Measurements from ENCODE around the gene BANF2.
A peak's percentile ranks its signal among the peaks of the same experiment; 100 is the strongest.

BANF2 gene

GRCh38 chr20:17664025-17664633, 35.6 kb upstream of the BANF2 start:
- DNase-seq, result no peak

DNA sequence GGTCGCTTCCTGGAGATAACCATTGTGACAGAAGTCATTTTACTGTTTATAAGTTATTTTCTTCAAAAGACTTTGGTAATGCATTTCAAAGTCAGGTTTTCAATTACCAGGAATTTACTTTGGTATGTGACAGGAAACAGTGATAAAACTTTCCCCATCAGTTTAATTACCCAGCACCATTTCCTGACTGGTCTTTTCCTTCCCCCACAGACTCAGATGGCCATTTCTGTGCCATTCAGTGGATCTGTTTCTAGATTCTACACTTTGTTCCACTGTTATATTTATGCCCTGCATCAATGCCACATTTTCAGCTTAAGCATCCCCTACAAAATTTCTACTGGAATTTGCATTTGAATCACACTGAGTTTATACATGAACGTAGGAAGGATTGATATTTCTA, 34.0 kb upstream of the BANF2 start:
- no peak for DNase-seq

DNA sequence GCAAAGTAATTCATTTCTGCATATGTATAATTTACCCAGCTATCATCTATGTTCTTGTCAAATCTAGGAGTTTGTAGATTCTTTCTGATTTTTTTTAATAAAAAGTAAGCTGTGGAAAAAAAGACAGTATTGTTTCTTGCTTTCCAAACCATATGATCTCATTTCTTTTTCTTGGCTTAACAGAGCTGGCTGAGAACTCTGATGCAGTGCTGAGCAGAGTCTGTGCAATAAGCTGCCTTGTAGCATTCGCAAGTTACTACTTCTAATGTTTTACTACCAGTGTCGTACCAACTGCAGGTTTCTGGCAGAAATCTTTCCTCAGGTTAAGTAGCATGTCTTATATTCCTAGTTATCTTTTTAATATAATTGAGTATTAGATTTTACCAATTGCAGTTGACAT, 33.3 kb upstream of the BANF2 start:
- DNase-seq, result no peak

DNA sequence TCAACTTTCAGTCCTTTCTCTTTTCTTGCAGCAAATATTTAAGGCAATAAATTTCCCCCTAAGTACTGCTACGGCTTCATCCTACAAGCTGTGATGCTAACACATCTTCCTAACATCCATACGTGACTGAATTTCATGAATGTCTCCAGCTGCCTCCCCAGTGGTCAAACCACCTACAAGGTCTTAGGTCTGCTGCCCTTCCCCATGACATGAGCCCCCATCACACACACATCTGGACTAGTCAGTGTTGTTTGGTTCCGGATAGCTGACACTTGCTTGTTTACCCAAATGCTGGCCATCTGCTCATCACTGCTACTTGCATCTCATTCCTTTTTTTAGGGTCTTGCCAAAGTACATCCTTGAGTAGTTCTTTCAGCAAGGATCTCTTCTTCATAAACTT, 32.3 kb upstream of the BANF2 start:
- DNase-seq, result no peak

- DNase-seq, result no peak
Observed at GRCh38 chr20:17668432-17668831, 31.3 kb upstream of the BANF2 start.

DNA sequence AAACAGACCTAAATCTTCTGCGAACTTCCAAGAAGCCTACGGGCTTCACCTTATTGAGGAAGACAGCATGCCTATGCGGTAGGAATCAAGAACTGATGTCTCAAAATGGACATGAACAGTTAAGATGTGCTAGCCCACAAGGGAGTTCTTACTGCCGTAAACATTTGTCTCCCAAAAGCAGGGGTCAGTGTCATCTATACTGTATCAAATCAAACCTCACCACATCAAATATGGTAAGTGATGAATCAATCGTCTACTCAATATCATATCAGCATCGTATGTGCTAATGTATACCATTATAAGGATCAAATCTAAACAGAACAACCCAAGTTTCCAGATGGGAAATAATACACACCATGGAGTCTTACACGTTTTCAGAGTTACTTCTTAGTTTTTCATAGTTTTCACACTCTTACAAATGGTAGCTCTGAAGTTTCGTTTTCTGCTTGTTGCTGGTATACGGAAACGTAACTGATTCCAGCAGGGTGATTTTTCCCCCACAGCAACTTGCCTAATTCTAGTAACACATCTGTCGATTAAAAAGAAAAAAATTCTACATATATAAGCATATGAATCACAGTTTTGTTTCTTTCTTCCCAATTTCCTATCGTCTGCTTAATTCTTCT, 30.3 kb upstream of the BANF2 start:
- DNase-seq, result no peak

DNA sequence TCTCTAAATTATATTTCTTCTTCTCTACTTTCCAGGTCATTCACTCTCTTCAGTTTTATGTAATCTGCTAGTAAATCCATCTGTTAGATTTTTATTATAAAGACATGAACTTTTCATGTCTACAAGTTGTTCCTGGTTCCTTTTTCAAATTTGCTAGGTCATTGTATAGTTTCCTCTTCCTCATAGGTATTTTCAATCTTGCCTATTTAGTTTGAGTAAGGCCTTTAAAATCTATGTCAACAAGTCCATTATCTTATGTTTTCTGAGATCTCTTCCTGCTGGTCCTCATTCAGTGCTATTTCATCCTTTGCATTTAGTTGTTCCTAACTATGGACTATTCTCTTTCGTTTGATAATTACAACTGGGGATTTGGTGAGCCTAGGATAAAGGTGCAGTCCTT, 28.8 kb upstream of the BANF2 start:
- no peak for DNase-seq

DNA sequence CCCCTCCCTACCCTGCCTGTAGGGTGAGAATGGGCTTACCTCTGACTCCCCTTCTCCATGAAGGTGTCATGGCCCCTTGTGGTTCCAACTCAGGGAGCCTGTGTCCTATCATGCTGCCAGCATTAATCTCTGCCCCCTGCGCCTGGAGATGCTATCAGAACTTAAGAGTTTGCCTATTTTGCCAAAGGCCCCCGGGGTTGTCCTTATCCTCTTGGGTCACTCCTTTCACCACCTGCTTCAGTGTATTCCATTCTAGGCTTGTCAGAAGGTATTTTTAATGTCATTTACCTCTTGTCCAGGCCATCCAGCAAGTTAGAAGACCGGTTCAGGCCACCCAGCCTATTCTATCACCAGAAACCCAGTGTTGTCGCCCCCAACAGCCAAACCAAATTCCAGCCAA, 28.2 kb upstream of the BANF2 start:
- no peak for DNase-seq

DNA sequence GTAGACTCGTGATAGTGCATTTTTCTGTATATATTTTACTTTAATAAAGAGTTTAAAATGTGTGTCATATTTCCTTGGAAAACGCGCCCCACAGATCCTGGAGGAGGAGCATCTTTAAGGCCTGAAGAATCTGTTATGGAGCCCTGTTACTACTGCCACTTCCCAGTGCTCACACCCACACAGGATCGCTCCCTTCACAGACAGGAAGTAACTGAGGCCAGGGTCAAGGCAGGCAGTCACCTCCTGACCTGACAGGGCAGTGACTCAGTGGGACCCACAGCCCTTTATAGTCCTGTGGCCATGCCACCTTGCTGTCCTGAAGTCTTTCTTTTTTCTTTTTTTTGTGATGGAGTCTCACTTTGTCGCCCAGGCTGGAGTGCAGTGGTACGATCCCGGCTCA, 26.7 kb upstream of the BANF2 start:
- DNase-seq, result no peak

- no peak for DNase-seq
Observed at GRCh38 chr20:17674722-17675518, 24.8 kb upstream of the BANF2 start.

- no peak for DNase-seq
Observed at GRCh38 chr20:17675519-17676377, 24.0 kb upstream of the BANF2 start.

DNA sequence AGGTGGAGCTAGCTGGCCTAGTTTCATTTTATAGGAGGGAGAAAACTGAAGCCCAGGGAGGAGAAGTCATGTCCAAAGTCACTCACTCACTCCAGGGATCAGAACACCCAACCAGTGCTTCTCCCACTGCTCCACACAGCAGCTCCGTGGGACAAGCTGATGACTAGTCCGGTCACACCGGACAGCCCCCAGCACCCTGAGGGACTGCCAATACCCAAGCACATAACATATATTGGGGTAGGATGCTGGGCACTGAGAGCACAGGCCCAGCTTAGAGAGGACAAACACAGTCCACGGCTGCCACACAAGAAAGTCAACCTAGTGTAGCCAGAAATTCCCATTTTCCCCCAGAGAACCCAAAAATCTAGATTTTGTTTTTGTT, 23.4 kb upstream of the BANF2 start:
- no peak for DNase-seq

DNA sequence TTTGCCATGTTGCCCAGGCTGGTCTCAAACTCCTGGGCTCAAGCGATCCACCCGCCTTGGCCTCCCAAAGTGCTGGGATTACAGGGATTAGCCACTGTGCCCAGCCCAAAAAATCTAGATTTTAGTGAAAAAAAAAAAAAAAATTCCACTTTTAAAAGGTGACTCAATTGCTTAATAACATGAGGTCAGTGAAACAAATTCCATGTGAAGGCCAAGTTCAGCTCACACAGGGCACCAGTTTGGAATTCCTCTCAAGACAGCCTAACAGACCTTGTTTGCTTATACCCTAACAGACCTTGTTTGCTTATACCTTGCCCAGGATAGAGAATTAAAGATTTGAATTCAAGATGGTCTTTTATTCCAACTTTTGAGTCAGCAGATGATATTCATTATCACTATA, 22.8 kb upstream of the BANF2 start:
- DNase-seq, result no peak

DNA sequence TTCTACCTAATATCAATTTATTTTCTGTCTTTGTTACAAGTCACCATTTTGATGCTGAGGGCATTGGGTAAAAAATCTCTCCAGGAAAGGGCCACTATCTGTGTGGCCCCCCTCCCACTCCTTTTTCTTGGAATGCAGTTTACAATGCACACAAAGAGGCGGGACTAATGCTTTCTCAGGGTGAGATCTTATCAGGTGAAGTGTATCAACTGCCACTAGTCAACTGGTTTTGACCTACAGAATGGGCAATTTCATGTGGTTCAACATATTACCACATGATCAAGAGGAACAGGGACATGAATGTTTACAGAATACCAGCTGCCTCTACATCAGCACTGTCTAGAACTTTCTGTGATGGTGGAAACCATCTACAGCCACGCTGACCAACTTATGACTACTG, 21.5 kb upstream of the BANF2 start:
- no peak for DNase-seq

GRCh38 chr20:17678886-17679285, 20.9 kb upstream of the BANF2 start:
- no peak for DNase-seq

- DNase-seq, result peak; percentile 18
Observed at GRCh38 chr20:17679941-17680835, 19.6 kb upstream of the BANF2 start.

DNA sequence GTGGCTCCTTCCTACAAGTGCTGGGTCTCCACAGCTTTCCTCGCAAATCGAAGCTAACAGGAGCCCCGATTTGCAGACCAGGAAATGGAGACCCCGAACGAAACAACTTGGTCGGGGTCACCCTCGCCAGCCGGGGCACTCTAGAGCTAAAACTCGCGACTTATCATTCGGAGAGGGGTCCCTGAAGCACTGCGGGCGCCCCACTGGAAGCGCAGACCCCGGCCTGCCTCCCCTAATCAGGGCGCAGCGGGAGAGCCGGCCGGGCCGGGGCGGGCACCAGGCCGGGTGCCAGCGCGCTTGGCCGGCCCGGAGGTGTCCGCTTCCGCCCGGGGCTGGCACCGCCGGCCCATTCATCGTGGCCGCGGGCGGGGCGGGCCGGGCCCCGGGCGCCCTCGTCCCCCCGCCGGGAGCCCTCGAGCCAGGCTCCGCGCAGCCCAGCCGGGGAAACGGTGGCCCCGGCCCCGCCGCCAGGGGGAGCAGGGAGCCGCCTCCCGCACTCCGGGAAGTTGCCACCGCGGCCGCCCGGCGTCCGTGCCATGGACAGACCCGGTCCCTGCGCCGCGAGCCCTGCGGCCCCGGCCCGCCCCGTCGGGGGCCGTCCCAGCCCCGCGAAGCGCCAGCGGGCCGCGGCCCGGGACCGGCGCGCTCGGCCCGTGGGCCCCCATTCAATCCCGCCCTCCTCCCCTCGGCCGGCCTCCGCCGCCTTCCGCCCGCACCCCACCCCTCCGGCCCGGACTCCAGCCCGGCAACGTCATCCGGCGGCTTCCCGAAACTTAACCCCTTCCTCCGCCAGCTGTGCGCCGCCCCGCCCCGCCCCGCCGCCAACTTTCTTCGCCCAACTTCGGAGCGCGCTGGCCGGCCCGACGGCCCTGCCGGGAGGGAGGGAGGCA, 18.7 kb upstream of the BANF2 start:
- DNase-seq, result peak; percentile 71

- no peak for DNase-seq
Observed at GRCh38 chr20:17681726-17682102, 18.1 kb upstream of the BANF2 start.

GRCh38 chr20:17682103-17682888, 17.5 kb upstream of the BANF2 start, which contains the start of gene RRBP1:
Gene RRBP1 (minus strand): TSS chr20:17682242. CDS start chr20:17660507, 21,735 bp downstream.
- DNase-seq, result peak; percentile 98

DNA sequence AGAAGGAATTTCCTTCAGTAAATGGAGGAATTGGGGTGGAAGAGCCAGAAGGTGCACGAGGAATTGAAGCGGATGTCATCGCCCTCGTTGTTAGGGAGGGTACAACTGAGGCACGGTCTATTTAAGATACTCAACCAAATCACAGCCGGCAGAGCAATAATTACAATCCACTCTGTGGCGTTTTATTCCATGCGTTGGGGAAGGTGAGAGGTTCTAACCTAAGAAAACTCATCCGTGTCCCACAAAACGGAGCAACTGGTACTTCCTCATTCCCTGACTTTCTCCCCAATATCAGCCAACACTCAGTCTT, 16.9 kb upstream of the BANF2 start:
- DNase-seq, result no peak

All from CD4-positive, alpha-beta T cell treated with Interferon gamma for 1 hour (primary cell).